Measurements from ENCODE around the gene PRR27. TPM values are rescaled to one million over a fixed set of nuclear protein-coding genes. Genes with fewer than 3 reads are reported as not detected.

The PRR27 gene
- total RNA-seq, result not detected

DNA sequence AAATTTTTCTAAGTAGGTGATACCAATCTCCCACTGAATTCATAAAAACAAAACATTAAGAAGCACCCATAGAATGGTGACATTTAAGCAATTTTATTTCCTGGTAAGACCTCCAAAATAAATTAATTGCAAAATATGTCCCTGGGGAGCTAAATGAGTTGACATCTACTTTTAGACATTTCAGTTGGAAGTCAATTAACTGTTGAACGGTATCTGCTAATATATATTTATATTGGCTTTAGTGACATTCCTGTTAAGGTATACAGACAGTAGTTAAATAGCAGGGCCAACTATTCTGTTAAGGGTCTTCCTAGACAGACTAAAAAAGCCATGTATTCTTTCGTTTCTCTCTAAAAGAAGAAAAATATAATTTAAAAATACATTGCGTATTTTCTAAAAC is at the start of gene PRR27:
PRR27 (plus strand) TSS at position 301 of the 400 bp plus-strand sequence. CDS start 139 bp downstream, outside the sequence.
- DNase-seq, result no peak

DNA sequence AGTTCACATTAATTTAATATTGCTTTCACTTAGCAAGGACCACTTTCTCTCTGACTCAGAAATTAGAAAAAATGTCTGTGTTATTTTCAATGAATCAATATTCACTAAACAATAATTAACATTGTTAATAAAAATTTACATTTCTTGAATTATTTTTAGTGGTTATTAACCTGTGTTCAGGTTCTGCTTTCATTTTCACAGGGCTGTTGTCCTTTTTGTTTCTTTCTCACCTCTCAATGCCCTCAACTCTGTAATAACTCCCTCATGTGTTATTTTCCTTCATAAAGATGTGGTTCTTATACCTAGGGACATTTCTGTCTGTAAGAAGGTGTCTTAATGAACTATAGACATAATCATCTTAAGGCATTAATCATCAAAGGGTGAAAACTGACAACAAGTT is 43.1 kb upstream of the PRR27 start:
- no peak for DNase-seq

DNA sequence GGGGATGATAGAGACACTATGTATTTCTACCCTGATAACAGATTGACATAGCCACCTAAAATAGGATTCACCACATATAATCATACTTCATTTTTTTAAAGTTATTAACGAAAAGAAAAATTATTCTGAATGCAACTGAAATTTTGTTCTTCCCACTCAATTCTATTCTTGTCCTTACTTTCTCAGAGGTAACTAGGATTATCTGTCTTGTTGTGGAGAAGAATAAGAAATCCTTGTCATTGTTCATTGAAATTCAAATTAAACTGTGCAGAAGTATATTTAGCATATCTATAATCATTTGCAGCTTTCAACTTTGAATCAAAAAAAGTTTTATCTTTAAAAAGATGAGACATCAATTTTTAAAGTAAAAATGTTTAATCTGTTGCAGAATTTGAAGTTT is 40.4 kb upstream of the PRR27 start:
- DNase-seq, result no peak

DNA sequence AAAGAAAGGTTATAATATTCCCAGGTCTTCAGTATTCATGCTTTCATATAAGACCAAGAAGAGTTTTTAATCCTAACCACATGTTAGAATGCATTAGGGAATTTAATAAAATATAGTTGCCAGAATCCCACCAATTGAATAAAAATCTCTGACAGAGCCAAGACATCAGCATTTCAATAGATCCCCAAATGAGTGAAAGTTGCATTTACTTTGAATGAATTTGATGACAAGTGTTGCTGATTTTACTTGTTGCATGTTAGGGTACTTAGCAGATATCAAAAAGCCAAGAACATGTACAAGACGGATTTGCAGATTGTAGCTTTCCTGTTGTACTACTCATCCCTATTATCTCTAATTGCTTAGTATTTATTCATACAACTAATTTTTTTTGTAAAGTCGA is 39.9 kb upstream of the PRR27 start:
- no peak for DNase-seq

GRCh38 chr4:70120323-70120722 is 33.7 kb upstream of the PRR27 start:
- no peak for DNase-seq

DNA sequence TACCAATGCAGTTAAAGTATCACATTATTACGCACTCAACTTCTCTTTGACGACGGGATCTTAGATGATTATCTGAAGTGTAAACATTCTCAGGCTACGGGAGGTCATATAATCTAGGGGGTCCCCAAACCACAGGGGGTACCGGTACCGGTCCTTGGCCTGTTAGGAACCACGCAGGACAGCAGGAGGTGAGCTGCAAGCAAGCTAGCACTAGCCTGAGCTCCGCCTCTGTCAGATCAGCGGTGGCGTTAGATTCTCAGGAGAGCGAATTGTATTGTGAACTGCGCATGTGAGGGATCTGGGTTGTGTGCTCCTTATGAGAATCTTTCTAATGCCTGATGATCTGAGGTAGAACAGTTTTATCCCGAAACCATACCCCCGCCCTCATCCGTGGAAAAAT is 20.6 kb upstream of the PRR27 start:
- DNase-seq, result no peak

DNA sequence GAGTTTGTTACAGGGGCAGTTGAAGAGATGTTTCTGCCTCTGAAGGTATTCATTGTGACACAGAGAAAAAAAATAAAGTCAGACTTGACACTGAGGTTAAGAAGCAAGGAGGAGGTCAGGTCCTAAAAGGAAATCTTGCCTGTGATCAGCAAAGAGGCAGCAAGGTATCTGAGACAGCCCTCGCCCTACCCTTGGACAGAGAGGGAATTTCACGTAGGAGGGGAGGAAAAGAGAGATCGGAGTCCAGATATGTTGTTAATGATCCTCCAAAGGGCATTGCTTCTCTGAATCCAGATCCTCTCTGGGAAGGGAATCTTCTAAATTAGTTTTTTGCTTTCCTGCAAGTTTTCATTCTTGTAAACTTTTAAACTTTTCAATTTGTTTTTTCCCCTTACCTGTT is 15.3 kb upstream of the PRR27 start:
- no peak for DNase-seq

DNA sequence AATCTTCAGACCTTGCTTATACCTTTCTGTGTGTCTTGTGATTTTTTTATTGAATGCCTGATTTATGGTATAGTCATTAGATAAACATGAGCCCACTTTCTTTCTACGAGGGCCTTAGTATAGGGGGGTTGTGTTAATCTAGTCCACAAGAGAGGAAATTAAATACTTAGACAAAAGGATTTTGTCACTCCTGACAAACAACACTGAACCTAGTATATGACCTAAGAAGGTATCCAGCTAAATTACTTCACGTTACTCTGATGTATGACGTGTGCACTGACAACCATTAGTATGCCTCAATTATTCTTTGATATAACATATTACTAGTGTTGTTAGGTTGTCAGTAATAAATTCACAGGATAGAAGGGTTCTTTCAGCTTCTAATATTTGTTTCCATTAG is 2.8 kb upstream of the PRR27 start:
- DNase-seq, result no peak

- no peak for DNase-seq
Observed at GRCh38 chr4:70152088-70152487, 1.9 kb upstream of the PRR27 start.

- DNase-seq, result no peak
Observed at GRCh38 chr4:70158576-70158975, 4.5 kb downstream of the PRR27 start.

- no peak for DNase-seq
Observed at GRCh38 chr4:70177090-70177489, 23.1 kb downstream of the PRR27 start.

GRCh38 chr4:70178075-70178660 is 24.1 kb downstream of the PRR27 start:
- DNase-seq, result no peak

DNA sequence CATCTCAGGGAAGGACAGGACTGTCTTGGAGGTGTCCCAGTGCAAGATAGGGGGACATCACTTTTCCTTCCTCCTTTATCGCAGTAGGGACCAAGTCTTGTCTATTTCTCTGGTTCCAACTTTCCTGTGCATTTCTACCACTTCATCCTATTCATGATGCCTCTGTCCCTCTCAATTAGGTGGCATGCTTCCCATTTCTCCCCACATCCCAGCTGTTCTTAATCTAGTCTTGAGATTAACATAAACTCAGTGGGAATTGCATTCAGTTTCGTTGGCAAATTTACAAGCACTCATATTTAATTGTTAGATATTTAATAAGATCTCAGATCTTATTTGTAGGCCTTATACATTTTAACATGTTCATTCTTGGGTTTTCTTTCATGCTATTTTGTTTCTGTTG is 25.8 kb downstream of the PRR27 start:
- no peak for DNase-seq

DNA sequence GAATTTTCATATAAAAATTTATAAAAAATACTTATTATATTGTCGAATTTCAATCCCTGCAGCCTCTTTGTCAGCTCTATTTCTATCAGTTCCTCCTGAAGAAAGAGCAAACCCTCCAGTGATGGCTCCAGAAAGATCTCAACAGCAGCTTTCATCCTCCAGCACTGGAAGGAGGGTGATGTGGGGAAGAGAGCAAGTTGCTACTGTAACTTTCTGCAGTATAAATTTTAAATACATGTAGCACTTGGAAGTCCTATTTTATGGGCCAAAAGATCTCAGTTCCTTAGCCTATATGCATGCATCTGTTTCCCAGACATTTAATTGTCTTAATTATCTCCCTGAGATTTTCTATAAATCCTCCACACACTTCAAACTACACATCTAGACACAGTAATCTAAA is 27.8 kb downstream of the PRR27 start:
- DNase-seq, result no peak

DNA sequence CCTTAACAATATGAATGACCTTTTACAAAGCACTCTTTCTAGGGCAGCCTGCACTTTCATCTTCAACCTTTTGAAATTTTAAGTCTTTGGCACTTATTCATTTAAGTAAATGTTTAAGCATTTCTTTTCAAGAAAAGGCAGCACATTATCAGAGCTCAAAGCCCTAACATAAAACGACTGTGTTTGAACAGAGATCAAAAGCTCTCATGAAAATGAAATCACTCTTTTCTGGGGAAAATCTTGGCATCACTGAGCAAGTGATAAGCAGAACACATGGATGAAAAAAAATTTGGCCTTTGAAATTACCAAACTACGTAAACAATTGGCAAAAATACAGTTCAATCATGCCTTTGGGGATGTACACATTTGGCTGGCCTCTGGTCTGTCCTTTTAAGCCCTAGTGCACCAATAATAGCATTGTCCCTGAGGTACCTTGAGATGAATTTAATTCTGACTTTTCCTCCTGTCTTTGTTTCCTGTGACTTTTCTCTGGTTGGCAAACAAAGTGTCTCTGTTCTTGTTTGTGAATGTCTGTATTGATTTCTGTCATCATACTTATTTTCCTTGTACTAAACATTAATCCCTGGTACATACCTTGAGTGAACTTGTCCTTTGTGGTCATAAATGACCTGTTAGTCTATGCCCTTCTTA is 28.6 kb downstream of the PRR27 start:
- DNase-seq, result no peak

- no peak for DNase-seq
Observed at GRCh38 chr4:70183168-70183939, 29.3 kb downstream of the PRR27 start.

GRCh38 chr4:70183940-70184246 is 29.9 kb downstream of the PRR27 start:
- no peak for DNase-seq

DNA sequence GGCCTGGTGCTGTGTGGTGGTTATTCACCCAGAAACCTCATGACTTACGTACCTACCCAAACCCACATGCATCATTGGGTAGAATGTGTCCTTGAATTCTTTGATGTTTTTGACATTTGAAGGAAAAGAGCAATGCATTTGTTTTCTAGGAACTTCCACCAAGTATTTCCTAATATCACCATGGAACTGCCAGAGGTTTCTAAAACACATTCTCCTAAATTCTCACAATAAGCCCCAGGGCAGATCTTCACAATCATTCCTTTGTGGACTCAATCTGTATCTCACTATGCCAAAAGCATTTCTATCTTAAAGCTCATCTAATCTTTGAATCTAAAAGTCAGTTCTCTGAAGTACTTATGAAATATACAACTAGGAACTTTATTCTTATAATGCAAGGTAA is 33.2 kb downstream of the PRR27 start:
- no peak for DNase-seq

- no peak for DNase-seq
Observed at GRCh38 chr4:70190579-70190978, 36.5 kb downstream of the PRR27 start.

DNA sequence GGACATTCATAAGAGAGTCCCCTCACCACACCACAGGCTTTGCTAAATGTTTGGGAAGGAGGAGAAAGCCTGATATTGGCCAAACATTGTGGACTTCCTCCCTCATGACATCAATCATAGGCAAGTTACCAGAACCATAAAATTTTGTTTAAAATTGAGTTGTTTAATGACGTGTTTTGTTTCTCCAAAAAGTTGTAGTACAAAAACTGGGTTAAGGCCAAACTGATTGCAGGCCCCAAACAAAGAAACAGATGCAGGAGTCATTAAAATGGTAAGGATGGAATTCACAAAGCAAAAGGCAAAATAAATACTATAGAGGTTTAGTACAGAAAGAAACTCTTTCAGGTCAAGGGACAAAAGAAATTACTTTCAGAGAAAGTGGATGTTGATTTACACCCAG is 37.6 kb downstream of the PRR27 start:
- DNase-seq, result no peak

GRCh38 chr4:70192895-70193294 is 38.9 kb downstream of the PRR27 start:
- no peak for DNase-seq

- DNase-seq, result no peak
Observed at GRCh38 chr4:70195425-70195824, 41.4 kb downstream of the PRR27 start, which contains the start of gene ODAM. Gene ODAM, plus strand, starts transcription at chr4:70195725. Its CDS starts 819 bp downstream, at chr4:70196544.

- no peak for DNase-seq
Observed at GRCh38 chr4:70196857-70197256, 42.8 kb downstream of the PRR27 start.

DNA sequence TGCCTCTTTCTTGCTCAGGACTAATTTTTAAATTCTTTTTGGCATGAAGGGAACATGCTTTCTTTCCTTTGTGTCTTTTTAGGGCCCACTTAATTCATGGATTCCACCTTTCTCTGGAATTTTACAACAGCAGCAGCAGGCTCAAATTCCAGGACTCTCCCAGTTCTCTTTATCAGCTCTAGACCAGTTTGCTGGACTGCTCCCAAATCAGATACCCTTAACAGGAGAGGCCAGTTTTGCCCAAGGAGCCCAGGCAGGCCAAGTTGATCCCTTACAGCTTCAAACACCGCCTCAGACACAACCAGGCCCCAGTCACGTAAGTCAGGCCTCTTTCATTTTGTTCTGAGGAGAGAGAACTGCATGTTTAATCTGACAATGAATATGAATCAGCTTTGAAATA is 43.8 kb downstream of the PRR27 start:
- DNase-seq, result no peak

Measured in effector CD4-positive, alpha-beta T cell (primary cell).